Right kidney (tissue), 1 donor: ENCODE data around the gene CREBRF.
A peak's percentile ranks its signal among the peaks of the same experiment; 100 is the strongest.
"Not testable (repeated sequence)": the region's sequence is repeated elsewhere in the genome, so short reads cannot be mapped to it uniquely, and the experiment has no call there.

Source experiments
- DNase-seq: peaks from one replicate; pipeline ENCODE4 v3.0.0-alpha.2; 2016

CREBRF gene

DNA sequence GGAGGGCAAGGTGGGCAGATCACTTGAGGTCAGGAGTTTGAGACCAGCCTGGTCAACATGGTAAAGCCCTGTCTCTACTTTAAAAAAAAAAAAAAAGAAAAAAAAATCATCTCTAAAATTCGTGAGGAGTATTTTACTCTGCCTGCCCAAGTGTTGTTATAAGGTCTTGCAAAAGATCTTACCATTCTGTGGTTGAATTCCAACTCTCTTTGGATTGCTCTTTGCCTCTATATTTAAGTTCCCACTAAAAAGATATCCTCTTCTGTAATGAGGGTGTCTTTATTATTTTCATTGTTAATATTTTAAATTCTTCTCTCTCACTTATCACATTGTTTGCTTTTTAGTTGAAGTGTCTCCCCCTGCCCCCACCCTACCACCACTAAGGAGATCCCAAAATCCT lies 33.4 kb downstream of the CREBRF start:
- DNase-seq: no peak

- DNase-seq: no peak
These were observed 34.5 kb downstream of the CREBRF start for GRCh38 chr5:173090639-173091038.

- DNase-seq: no peak
These were observed 35.8 kb downstream of the CREBRF start for GRCh38 chr5:173091981-173092380.

DNA sequence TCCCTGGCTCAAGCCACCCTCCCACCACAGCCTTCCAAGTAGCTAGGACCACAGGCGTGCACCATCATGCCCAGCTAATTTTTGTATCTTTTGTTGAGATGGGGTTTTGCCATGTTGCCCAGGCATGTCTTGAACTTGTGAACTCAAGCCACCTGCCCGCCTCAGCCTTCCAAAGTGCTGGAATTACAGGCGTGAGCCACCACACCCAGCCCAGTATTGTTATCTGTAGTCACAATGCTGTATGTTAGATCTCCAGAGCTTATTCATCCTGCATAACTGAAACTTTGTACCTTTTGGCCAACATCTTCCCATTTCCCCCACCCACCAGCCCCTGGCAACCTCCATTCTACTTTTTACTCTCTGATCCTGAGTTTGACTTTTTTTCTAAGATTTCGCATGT lies 37.5 kb downstream of the CREBRF start:
- no peak for DNase-seq

GRCh38 chr5:173094012-173094661 lies 38.0 kb downstream of the CREBRF start:
- DNase-seq: no peak

GRCh38 chr5:173098787-173099186 lies 42.6 kb downstream of the CREBRF start:
- DNase-seq: no peak

- no peak for DNase-seq
These were observed 43.3 kb downstream of the CREBRF start for GRCh38 chr5:173099461-173099860.

- DNase-seq: no peak
These were observed 45.1 kb downstream of the CREBRF start for GRCh38 chr5:173101245-173101644.

DNA sequence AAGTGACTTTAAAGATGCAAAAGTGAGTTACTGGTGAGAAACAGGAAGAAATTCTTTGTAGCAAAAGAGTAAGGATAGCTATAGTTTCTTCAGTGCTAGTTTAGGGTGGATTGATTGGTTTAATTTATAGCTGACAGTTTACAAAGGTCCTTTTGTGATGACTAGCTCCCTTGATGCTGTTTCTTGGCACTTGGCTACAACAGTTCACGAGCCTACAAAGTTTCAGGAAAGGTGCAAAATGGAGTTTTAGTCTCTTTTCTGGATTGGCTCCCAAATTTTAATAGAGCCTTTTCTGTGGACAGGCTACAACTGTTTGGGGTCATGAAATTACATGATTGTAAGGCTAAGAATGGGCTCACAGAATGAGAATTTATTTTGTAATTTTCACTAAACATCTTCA lies 47.3 kb downstream of the CREBRF start:
- DNase-seq: no peak

- no peak for DNase-seq
These were observed 52.8 kb downstream of the CREBRF start for GRCh38 chr5:173108914-173109313.

DNA sequence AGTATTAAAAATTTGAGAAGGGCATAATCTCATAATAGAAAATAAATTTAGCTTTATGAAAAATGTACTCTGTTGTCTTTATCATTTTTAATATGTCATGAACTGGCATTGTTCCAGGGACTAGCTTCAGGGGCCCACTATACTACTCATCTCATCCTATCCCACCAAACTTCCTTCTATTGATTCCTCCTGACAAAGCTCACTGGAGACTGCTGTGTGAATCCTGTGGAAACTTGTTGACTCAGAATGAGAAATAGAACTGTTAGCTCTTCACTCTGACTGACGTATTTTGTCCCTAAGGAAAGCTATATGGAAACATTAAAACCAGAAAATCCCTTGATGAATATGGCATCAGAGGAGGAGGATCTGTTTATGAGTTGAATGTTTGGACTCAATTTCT lies 58.4 kb downstream of the CREBRF start:
- DNase-seq: no peak

- DNase-seq: no peak
These were observed 63.6 kb downstream of the CREBRF start for GRCh38 chr5:173119719-173120118.

GRCh38 chr5:173123416-173123815 lies 67.3 kb downstream of the CREBRF start:
- no peak for DNase-seq

- not testable (repeated sequence) for DNase-seq
These were observed 76.0 kb downstream of the CREBRF start for GRCh38 chr5:173132166-173132565.

DNA sequence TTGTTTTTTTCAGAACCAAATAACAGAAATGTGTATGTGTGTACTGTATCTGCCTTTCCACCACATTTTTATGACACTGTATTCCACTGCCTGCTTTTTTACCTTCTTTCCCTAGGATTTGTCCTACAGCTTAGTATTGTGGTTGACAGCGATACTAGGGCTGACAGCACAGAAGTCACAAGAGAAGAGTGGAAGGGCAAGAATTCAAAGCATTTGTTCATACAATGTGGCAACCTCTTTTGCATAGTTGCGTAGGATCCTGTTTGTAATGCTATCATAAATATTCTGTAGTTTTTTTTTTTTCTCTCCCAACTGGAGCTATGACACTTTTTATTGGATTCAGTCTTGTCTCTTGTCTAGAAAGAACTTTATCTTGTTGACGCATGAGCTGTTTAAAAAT lies 82.6 kb downstream of the CREBRF start:
- DNase-seq: no peak

DNA sequence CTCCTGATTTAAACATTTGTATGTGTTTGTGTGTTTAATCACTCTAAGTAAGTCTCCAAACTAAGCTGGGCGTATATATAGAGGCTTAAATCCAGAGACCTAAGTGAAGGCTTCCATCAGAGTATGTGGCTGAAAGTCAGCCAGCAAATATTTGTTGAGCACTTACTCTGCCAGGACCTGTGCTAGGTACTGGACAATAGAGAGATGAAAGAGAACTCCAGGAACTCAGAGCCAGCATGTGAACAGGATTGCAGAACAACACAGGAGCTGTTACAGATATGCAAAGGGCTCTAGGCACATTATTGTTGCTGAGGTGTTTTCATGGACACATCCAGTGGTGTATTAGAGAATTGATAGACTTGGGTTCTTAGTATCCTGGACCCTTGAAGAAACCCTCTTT lies 83.5 kb downstream of the CREBRF start:
- no peak for DNase-seq

GRCh38 chr5:173140769-173141168 lies 84.6 kb downstream of the CREBRF start:
- no peak for DNase-seq

- DNase-seq: no peak
These were observed 87.4 kb downstream of the CREBRF start for GRCh38 chr5:173143567-173143966.

DNA sequence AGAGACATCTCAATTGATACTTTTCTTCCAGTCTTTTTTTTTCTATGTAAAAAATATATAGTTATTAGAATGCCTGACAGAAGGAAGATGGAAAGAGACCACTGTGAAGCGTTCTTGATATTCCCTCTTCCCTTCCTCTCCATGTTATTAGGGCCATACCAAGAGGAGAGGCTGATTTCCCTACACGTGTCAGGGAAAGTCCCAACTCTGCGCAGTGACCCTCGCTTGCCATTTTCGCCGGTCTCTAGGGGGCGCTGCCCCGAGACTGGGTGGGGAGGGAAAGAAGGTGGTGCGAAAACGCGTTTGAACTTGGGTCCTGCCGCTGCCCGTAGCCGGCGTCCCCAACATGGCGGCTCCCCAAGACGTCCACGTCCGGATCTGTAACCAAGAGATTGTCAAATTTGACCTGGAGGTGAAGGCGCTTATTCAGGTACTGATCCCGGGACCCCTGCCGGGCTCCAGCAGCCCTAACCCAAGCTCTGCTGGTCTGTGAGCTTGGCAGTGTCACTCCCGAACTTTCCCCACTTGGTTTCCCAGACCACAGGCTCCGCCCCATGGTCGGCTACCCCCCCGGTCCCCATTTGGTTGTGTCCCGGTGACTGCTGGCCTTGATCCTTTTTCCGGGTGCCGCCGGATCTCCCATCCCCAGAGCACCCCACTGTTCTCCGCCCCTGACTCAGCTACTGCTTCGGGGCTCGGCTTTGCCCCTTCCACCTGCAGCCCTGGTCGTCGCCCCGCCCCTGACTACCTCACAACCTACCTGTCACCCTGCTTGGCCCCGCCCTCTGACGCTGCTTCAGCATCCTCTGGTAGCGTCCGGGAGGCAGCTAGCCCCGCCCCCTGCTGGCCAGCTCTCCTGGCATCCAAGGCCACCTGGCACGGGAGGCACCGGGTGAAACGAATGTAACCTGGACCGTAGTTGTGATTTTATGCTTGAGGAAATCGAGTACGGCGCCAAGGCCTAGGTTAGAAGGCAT lies 88.3 kb downstream of the CREBRF start, which contains the start of gene BNIP1:
BNIP1 (plus strand) TSS at position 332 of the 977 bp plus-strand sequence; CDS start at position 347, 15 bp downstream.
- DNase-seq: peak; percentile 97

DNA sequence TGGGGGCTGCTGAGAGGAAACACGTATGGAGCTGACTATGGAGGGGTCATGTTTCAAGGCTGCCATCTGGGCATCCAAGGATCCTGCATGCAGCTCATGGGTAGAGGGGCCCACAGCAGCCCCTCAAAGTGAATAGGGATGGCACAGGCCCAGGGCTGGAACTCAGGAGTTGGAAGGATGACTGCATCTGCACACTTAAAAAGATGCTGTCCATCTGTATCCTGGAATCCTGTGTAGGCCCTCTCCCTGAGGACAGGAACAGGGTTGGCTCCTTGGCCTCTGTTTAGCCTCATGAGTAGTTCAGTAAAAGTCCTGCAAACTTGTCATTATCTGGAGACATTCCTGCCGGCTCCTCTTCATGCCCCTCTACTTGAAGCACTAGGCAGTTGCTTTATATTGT lies 92.2 kb downstream of the CREBRF start:
- no peak for DNase-seq

GRCh38 chr5:173152547-173152946 lies 96.4 kb downstream of the CREBRF start:
- DNase-seq: no peak

GRCh38 chr5:173153842-173154241 lies 97.7 kb downstream of the CREBRF start:
- DNase-seq: no peak

- not testable (repeated sequence) for DNase-seq
These were observed 98.5 kb downstream of the CREBRF start for GRCh38 chr5:173154619-173155018.

- DNase-seq: no peak
These were observed 99.8 kb downstream of the CREBRF start for GRCh38 chr5:173155912-173156311.
